ENCODE results near the gene ABCA3.

DNA sequence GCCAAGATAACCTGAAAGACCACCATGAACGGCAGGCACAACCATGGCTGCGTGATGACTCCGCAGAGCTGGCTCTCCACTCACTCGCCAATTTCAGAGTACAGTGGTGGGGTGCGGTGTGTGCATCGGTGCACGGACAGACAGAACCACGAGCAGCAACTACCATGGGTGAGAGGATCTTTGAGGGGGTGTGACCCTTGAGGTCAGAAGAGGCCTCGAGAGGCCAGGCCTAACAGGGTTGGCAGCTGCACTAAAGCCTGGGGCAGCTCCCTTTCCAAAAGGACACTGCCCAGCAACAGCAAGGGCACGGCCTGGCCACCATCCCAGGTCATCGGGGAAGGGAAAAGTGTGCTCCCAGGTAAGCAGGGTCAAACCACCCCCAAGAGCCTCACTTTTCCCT lies 87.2 kb downstream of the ABCA3 start:
- TF ChIP-seq, protein P1, sequence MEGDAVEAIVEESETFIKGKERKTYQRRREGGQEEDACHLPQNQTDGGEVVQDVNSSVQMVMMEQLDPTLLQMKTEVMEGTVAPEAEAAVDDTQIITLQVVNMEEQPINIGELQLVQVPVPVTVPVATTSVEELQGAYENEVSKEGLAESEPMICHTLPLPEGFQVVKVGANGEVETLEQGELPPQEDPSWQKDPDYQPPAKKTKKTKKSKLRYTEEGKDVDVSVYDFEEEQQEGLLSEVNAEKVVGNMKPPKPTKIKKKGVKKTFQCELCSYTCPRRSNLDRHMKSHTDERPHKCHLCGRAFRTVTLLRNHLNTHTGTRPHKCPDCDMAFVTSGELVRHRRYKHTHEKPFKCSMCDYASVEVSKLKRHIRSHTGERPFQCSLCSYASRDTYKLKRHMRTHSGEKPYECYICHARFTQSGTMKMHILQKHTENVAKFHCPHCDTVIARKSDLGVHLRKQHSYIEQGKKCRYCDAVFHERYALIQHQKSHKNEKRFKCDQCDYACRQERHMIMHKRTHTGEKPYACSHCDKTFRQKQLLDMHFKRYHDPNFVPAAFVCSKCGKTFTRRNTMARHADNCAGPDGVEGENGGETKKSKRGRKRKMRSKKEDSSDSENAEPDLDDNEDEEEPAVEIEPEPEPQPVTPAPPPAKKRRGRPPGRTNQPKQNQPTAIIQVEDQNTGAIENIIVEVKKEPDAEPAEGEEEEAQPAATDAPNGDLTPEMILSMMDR (IDR thresholded peaks at IDR 0.05), result no peak
- no peak for TF ChIP-seq POLR2A (IDR thresholded peaks at IDR 0.05)
